Nephron progenitor cell (in vitro differentiated cells): Measurements from ENCODE around the gene JSRP1.
A peak's percentile ranks its signal among the peaks of the same experiment; 100 is the strongest.

Source experiments
- DNase-seq: peaks from one replicate; pipeline ENCODE4 v3.0.0; 2021
- H3K27ac Mint-ChIP-seq: 2 replicates; pipeline ENCODE4 v1.8.0; 2021; ENCODE audit warnings: mild to moderate bottlenecking, moderate library complexity, mixed read lengths
- H3K27me3 Mint-ChIP-seq: 2 replicates; pipeline ENCODE4 v1.8.0; 2021; ENCODE audit warnings: mild to moderate bottlenecking, low read depth, mixed read lengths; ENCODE audit not compliant: poor library complexity
- H3K36me3 Mint-ChIP-seq: 2 replicates; pipeline ENCODE4 v1.8.0; 2021; ENCODE audit warnings: low read depth, mixed read lengths
- H3K4me1 Mint-ChIP-seq: 2 replicates; pipeline ENCODE4 v1.8.0; 2021; ENCODE audit warnings: mixed read lengths
- H3K4me3 Mint-ChIP-seq: 2 replicates; pipeline ENCODE4 v1.8.0; 2021; ENCODE audit warnings: mild to moderate bottlenecking, moderate library complexity, mixed read lengths
- H3K9me3 Mint-ChIP-seq: 2 replicates; pipeline ENCODE4 v1.8.0; 2021; ENCODE audit warnings: mild to moderate bottlenecking, moderate library complexity, mixed read lengths
- TF ChIP-seq, protein P1 (sequence below): fragments of 200-600 bp; sonication (generic); IDR thresholded peaks from 2 replicates; pipeline ENCODE4 v1.5.0; 2021; ENCODE audit warnings: antibody characterized with exemption

The JSRP1 gene

DNA sequence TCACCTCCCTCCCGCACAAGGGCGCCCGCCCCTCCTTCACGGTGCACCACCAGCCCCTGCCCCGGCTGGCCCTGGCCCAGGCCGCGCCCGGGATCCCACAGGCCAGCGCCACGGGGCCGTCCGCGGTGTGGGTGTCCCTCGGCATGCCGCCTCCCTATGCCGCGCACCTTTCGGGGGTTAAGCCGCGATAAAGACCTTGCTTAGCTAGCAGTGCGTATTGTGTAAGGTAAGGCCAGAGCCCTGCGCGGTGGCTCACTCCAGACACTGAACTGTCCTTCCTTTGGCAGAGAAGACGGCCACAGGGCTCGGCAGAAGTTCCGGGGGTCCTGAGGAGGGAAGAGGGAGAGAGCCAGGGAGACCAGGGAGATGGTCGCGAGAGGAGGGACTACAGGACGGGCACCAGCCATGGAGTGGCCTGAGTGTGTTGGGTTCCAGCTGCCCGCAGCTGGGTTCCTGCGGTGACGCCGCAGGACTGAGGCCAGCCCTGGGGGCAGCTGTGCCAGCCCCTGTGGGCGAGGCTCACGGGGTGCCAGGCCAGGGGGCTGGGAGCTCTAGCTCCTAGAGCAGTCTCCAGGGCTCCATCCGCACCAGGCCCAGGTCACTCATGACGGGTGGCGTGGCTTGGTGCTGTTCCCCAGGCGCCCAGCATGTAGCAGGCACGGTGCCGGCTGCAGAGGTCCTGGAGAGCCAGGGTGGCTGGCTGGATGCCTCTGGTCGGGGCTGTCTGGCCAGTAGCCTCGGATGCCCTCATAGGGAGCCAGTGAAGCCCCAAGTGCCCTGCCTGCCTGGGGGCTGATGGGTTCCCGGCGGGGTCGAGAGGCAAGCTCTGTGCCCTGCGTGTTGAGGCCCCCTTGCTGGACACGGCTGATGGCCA is 27.8 kb downstream of the JSRP1 start:
- H3K27ac Mint-ChIP-seq: peak overlapping the region; percentile 83
- no peak overlapping the region for H3K4me3 Mint-ChIP-seq
- H3K9me3 Mint-ChIP-seq: no peaks in the 10 kb centered on the region
- no peaks in the 10 kb centered on the region for H3K27me3 Mint-ChIP-seq
- TF ChIP-seq, protein P1, sequence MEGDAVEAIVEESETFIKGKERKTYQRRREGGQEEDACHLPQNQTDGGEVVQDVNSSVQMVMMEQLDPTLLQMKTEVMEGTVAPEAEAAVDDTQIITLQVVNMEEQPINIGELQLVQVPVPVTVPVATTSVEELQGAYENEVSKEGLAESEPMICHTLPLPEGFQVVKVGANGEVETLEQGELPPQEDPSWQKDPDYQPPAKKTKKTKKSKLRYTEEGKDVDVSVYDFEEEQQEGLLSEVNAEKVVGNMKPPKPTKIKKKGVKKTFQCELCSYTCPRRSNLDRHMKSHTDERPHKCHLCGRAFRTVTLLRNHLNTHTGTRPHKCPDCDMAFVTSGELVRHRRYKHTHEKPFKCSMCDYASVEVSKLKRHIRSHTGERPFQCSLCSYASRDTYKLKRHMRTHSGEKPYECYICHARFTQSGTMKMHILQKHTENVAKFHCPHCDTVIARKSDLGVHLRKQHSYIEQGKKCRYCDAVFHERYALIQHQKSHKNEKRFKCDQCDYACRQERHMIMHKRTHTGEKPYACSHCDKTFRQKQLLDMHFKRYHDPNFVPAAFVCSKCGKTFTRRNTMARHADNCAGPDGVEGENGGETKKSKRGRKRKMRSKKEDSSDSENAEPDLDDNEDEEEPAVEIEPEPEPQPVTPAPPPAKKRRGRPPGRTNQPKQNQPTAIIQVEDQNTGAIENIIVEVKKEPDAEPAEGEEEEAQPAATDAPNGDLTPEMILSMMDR: no peak
- no peak for DNase-seq
- no peaks in the 10 kb centered on the region for H3K4me1 Mint-ChIP-seq
- peaks cover 13% of the 10 kb centered on the region for H3K36me3 Mint-ChIP-seq

DNA sequence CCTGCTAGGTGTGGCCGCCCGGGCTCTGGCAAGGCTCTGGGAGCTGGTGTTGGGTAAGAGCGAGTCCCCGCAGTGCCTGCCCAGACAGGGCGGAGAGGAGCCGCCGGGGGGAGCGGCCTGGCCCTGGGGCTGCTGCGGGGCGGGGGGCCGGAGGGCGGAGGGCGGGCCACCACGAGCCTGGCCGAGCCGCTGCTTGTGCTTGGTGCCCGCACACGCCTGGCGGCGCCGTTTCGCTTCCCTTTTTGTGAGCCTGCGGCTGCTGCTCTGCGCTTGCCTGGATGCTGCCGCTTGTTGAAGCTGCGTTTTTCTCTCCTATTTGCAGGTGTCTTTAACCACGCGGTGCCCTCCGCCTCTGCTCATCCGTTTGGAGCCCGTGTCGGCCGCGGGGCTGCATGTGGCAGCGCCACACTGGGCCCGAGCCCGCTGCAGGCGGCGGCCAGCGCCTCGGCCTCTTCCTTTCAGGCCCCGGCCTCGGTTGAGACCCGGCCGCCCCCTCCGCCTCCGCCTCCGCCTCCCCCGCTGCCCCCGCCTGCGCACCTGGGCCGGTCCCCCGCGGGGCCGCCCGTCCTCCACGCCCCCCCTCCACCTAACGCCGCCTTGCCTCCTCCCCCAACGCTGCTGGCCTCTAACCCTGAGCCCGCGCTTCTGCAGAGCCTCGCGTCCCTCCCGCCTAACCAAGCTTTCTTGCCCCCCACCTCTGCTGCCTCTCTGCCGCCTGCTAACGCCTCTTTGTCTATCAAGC is 28.6 kb downstream of the JSRP1 start:
- Mint-ChIP-seq H3K27me3 (no peaks in the 10 kb centered on the region), H3K4me3 (no peak overlapping the region), H3K9me3 (no peaks in the 10 kb centered on the region), H3K36me3 (peaks cover 13% of the 10 kb centered on the region), H3K27ac (no peak overlapping the region), H3K4me1 (no peaks in the 10 kb centered on the region)
- TF ChIP-seq, protein P1: no peak
- DNase-seq: no peak

DNA sequence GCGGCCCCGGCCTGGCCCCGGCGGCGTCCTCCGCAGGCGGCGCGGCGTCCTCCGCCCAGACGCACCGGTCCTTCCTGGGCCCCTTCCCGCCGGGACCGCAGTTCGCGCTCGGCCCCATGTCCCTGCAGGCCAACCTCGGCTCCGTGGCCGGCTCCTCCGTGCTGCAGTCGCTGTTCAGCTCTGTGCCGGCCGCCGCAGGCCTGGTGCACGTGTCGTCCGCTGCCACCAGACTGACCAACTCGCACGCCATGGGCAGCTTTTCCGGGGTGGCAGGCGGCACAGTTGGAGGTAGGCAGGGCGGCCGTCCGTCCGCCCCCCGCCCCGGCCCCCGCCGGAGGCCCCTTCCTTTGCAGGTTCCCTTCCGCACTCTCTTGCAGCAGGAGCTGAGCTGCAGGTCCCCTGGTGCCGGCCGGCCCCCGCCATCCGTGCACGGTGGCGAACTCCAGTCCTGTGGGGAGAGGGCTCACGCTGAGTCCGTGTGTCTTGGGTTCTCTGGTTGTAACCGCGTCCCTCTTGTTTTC is 29.3 kb downstream of the JSRP1 start:
- Mint-ChIP-seq H3K27ac (no peak overlapping the region), H3K4me3 (no peak overlapping the region), H3K27me3 (no peaks in the 10 kb centered on the region), H3K36me3 (peaks cover 13% of the 10 kb centered on the region), H3K4me1 (no peaks in the 10 kb centered on the region), H3K9me3 (no peaks in the 10 kb centered on the region)
- no peak for DNase-seq
- TF ChIP-seq, protein P1: no peak

DNA sequence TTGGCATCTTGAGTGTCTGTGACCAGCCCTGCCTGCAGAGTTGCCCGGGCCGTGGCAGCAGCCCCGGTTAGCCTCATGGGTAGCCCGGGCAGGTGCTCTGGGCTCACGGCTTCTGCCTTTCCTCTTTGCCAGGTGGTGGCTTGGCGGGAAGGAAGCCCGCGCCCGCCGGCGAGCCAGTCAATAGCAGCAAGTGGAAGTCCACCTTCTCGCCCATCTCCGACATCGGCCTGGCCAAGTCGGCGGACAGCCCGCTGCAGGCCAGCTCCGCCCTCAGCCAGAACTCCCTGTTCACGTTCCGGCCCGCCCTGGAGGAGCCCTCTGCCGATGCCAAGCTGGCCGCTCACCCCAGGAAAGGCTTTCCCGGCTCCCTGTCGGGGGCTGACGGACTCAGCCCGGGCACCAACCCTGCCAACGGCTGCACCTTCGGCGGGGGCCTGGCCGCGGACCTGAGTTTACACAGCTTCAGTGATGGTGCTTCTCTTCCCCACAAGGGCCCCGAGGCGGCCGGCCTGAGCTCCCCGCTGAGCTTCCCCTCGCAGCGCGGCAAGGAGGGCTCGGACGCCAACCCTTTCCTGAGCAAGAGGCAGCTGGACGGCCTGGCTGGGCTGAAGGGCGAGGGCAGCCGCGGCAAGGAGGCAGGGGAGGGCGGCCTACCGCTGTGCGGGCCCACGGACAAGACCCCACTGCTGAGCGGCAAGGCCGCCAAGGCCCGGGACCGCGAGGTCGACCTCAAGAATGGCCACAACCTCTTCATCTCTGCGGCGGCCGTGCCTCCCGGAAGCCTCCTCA is 30.0 kb downstream of the JSRP1 start:
- TF ChIP-seq, protein P1: no peak
- Mint-ChIP-seq H3K4me3 (no peak overlapping the region), H3K4me1 (no peaks in the 10 kb centered on the region), H3K36me3 (peaks cover 13% of the 10 kb centered on the region), H3K27ac (no peak overlapping the region), H3K9me3 (no peaks in the 10 kb centered on the region), H3K27me3 (no peaks in the 10 kb centered on the region)
- no peak for DNase-seq

DNA sequence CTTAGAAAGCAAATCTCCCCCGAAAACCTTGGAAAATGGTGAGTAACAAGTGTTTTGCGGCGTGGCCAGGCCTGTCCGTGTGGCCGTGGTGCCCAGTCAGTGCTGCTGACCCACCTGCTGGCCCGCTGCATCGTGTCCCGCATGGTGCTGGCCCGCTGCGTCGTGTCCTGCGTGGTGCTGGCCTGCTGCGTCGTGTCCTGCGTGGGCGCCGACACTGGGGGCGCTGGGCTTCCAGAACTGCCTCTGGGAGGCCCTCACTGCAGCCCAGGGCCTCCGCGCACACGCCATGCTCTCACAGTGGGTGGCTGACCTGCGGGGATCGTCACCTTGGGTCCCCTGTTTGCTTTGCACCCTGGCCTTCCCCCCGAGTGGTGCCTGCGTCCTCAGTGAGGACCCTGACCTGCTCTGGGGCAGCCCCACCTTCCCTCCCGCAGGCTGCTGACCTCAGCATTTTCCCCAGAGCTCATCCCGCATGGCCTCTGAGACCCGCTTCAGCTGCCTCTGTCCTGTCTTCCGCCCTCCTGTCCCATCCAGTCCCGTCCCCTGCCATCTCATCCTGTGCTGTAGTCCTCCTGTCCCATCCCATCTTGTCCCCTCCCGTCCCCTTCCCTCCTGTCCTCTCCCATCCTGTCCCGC is 30.7 kb downstream of the JSRP1 start:
- peaks cover 3% of the 10 kb centered on the region for H3K27me3 Mint-ChIP-seq
- H3K9me3 Mint-ChIP-seq: no peaks in the 10 kb centered on the region
- no peaks in the 10 kb centered on the region for H3K4me1 Mint-ChIP-seq
- H3K27ac Mint-ChIP-seq: no peak overlapping the region
- no peak overlapping the region for H3K4me3 Mint-ChIP-seq
- H3K36me3 Mint-ChIP-seq: peaks cover 13% of the 10 kb centered on the region
- DNase-seq: no peak
- TF ChIP-seq, protein P1: no peak
